AG10803 (cell line): ENCODE data around the gene COL26A1.

Experiments
- DNase-seq: peaks from one replicate; pipeline ENCODE4 v3.0.0; 2010; ENCODE audit warnings: low read depth
- H3K4me3 ChIP-seq: 2 replicates; pipeline ENCODE4 v1.5.1; 2011; ENCODE audit warnings: mild to moderate bottlenecking, low read length, control low read depth
- CTCF ChIP-seq: conservative IDR thresholded peaks from 2 replicates; pipeline ENCODE4 v1.5.1; 2011; ENCODE audit warnings: mild to moderate bottlenecking, low read length, control low read depth, inconsistent platforms

COL26A1 gene

GRCh38 chr7:101606498-101606923 is 243.8 kb downstream of the COL26A1 start:
- TF ChIP-seq CTCF = no peak
- H3K4me3 ChIP-seq = no peak overlapping the region
- peak; percentile 9 for DNase-seq
